Panc1 (cell line): ENCODE data around the gene ASB6. TPM values are rescaled to one million over a fixed set of nuclear protein-coding genes. Genes with fewer than 3 reads are reported as not detected.

Experiments used
- ATAC-seq: fragments of 200-7000 bp; cut with Tn5 transposase; 2 replicates; pipeline ENCODE4 v1.9.1; 2020; ENCODE audit warnings: mild to moderate bottlenecking, moderate library complexity
- BruUV-seq: library from RNA; stranded (reverse); fragments of 400-500 nt; replicated peaks from 2 replicates; lab custom pipeline; 2021; lab: Mats Ljungman, UMichigan
- CTCF ChIA-PET: fragments of 300-600 bp; sonication (Branson Sonifier 250); formaldehyde crosslinking; loops from one replicate; lab custom pipeline; 2022; ENCODE audit warnings: antibody characterized with exemption; lab: Charles Lee
- POLR2A ChIA-PET: fragments of 300-600 bp; sonication (Branson Sonifier 250); formaldehyde crosslinking; loops from one replicate; lab custom pipeline; 2022; ENCODE audit warnings: antibody characterized with exemption; lab: Charles Lee
- DNase-seq: peaks from one replicate; pipeline ENCODE4 v3.0.0-alpha.2; 2010; ENCODE audit warnings: low read depth, low spot score
- H3K27ac ChIP-seq: 2 replicates; pipeline ENCODE4 v1.5.1; 2011; ENCODE audit warnings: mild to moderate bottlenecking, low read length, inconsistent platforms
- H3K27me3 ChIP-seq: fragments of 200-500 bp; sonication (Bioruptor generic); 2 replicates; pipeline ENCODE4 v1.6.0; 2014; ENCODE audit warnings: low read length, inconsistent platforms; ENCODE audit not compliant: control insufficient read depth, insufficient read depth
- H3K36me3 ChIP-seq: fragments of 200-500 bp; sonication (Bioruptor generic); 2 replicates; pipeline ENCODE4 v1.5.1; 2014; ENCODE audit warnings: inconsistent platforms, mild to moderate bottlenecking, low read length, moderate library complexity; ENCODE audit not compliant: control insufficient read depth, insufficient read depth
- H3K4me1 ChIP-seq: 2 replicates; pipeline ENCODE4 v1.5.1; 2011; ENCODE audit warnings: inconsistent platforms, mild to moderate bottlenecking, low read length, moderate library complexity; ENCODE audit not compliant: control insufficient read depth, insufficient read depth
- H3K4me3 ChIP-seq, 2 experiments: 2 replicates each; pipeline ENCODE4 v1.5.1; 2011 to 2012; ENCODE audit warnings: low read depth in 2 of 2, low read length in 2 of 2, mild to moderate bottlenecking in 2 of 2, inconsistent platforms in 1 of 2, moderate library complexity in 1 of 2
- H3K9me3 ChIP-seq: fragments of 200-500 bp; sonication (Bioruptor generic); 2 replicates; pipeline ENCODE4 v1.5.1; 2014; ENCODE audit warnings: low read depth, mild to moderate bottlenecking, inconsistent platforms, low read length, moderate library complexity; ENCODE audit not compliant: control insufficient read depth, insufficient read depth
- CTCF ChIP-seq: fragments of 450-650 bp; IDR thresholded peaks from 2 replicates; pipeline ENCODE4 v1.5.1; 2017; ENCODE audit warnings: mild to moderate bottlenecking
- POLR2AphosphoS5 ChIP-seq: IDR thresholded peaks from 2 replicates; pipeline ENCODE4 v1.6.1; 2012; ENCODE audit warnings: mild to moderate bottlenecking, low read depth, low read length, moderate library complexity
- REST ChIP-seq, 2 experiments: IDR thresholded peaks; 2 replicates each; pipeline ENCODE4 v1.6.1; 2011 to 2012; ENCODE audit warnings: low read depth in 2 of 2, control low read depth in 1 of 2, low read length in 1 of 2, mild to moderate bottlenecking in 1 of 2, moderate library complexity in 1 of 2; ENCODE audit not compliant: insufficient read depth in 1 of 2
- SIN3A ChIP-seq: IDR thresholded peaks from 2 replicates; pipeline ENCODE4 v1.6.1; 2012; ENCODE audit warnings: low read depth, mild to moderate bottlenecking, low read length, moderate library complexity, borderline replicate concordance; ENCODE audit not compliant: insufficient read depth
- TCF7L2 ChIP-seq: IDR thresholded peaks from 2 replicates; pipeline ENCODE4 v1.6.1; 2011; ENCODE audit warnings: mild to moderate bottlenecking, low read depth, low read length, inconsistent platforms
- in situ Hi-C: cut with HindIII; loops from 2 replicates; pipeline ENCODE4 v1.10.0; 2016; ENCODE audit warnings: low sequenced_read_pairs, low pct_unique_long_range_greater_than_20kb
- intact Hi-C: fragments of 100-400 bp; cut with micrococcal nuclease; formaldehyde crosslinking; loops from one replicate; pipeline ENCODE4 v1.10.0; 2022; ENCODE audit not compliant: unreplicated experiment
- total RNA-seq: library from RNA; stranded (reverse); gene quantifications from one replicate; pipeline ENCODE4 v1.2.1, GENCODE V29; 2021; ENCODE audit not compliant: unreplicated experiment

Gene ASB6
- total RNA-seq, 1 experiment from 2014 or later: 14.3 TPM

GRCh38 chr9:129676287-129676686, 34.3 kb upstream of the ASB6 start:
- H3K4me3 ChIP-seq: no peak overlapping the region
- no peak overlapping the region for H3K27ac ChIP-seq
- H3K36me3 ChIP-seq: no peaks in the 10 kb centered on the region
- intact Hi-C loops (no loop called here), in situ Hi-C loops (no loop called here)
- H3K27me3 ChIP-seq: no peaks in the 10 kb centered on the region
- ChIA-PET POLR2A (interaction anchor here (0.5 kb wide), 1 partner anchor 53 kb away, joined by 5 read pairs; no protein-coding TSS in a partner anchor), CTCF (no interaction called here)
- no peaks in the 10 kb centered on the region for H3K9me3 ChIP-seq
- TF ChIP-seq REST (IDR thresholded peaks at IDR 0.05; ENCODE audit: insufficient read depth in 1 of 2, low read depth in 2 of 2, low read length in 1 of 2) (no peak), POLR2AphosphoS5 (no peak), TCF7L2 (no peak), CTCF (no peak), SIN3A (no peak)
- H3K4me1 ChIP-seq: no peaks in the 10 kb centered on the region
- no TSS peak for BruUV-seq
- ATAC-seq (no peak), DNase-seq (no peak)

GRCh38 chr9:129675620-129676019, 33.7 kb upstream of the ASB6 start:
- ChIA-PET CTCF (no interaction called here), POLR2A (interaction anchor here (0.5 kb wide), 1 partner anchor 54 kb away, joined by 5 read pairs; no protein-coding TSS in a partner anchor)
- H3K27me3 ChIP-seq: no peaks in the 10 kb centered on the region
- no TSS peak for BruUV-seq
- H3K4me1 ChIP-seq: no peaks in the 10 kb centered on the region
- ATAC-seq (no peak), DNase-seq (no peak)
- no peak overlapping the region for H3K4me3 ChIP-seq
- H3K27ac ChIP-seq: no peak overlapping the region
- in situ Hi-C loops (no loop called here), intact Hi-C loops (no loop called here)
- H3K9me3 ChIP-seq: no peaks in the 10 kb centered on the region
- H3K36me3 ChIP-seq: no peaks in the 10 kb centered on the region
- no peak for TF ChIP-seq CTCF
- TF ChIP-seq SIN3A: no peak
- TF ChIP-seq REST (IDR thresholded peaks at IDR 0.05; ENCODE audit: insufficient read depth in 1 of 2, low read depth in 2 of 2, low read length in 1 of 2): no peak
- no peak for TF ChIP-seq TCF7L2
- no peak for TF ChIP-seq POLR2AphosphoS5
